ENCODE measurements around the gene UVRAG. TPM values are rescaled to one million over a fixed set of nuclear protein-coding genes. Genes with fewer than 3 reads are reported as not detected.

UVRAG gene
- total RNA-seq, 2 experiments from 2014 or later = 16.5 to 19.5 TPM

DNA sequence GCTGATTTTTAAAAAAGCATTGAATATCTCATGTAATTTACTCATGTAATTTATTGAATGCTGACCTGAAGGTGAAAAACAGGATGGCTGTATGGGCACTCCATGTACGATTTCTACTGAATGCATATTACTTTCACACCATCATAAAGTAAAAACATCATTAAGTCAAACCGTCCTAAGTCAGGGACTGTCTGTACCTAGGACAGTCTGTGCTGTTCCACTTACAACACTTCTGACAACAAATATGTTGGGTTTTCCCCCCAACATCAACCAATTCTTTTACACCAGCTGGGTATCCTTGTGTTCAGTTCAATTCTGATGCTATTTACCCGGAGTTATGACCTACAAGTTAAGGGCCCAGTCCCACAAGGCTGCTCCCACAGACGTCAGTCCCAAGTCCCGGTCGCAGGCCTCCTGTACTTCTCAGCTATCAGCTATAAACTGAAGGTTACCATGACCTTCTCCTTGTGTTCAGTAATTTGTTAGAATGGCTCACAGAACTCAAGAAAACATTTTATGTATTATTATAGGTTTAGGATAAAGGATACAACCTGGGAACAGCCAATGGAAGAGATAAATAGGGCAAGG lies 17.0 kb downstream of the UVRAG start:
- intact Hi-C loops (cut with DNase I, micrococcal nuclease) = no loop called here
- H3K27ac ChIP-seq (ENCODE audit: low read depth in 1 of 2, low read length in 2 of 2) = no peak overlapping the region

DNA sequence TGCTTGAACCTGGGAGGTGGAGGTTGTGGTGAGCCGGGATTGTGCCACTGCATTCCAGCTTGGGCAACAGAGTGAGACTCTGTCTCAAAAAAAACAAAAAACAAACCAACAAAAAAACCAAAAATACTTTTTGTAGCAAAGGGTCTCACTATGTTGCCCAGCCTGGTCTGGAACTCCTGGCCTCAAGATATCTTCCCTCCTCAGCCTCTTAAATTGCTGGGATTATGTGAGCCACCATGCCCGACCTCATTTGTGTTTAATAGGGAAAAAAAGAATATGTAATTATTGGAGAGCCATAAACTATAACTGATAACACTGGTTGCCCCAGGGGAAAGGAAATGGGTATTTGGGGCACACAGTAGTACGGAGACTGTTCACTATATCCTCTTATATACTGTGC lies 19.7 kb downstream of the UVRAG start:
- no peaks in the 10 kb centered on the region for H3K9me3 Mint-ChIP-seq
- Histone ChIP-seq H3K9me3 (ENCODE audit: control insufficient read depth in 1 of 2, insufficient read depth in 1 of 2, low read length in 2 of 2) (no peaks in the 10 kb centered on the region), H3K4me1 (ENCODE audit: insufficient read depth, low read length) (no peaks in the 10 kb centered on the region), H3K36me3 (ENCODE audit: insufficient read depth, low read length) (peaks cover 6% of the 10 kb centered on the region), H3K27me3 (ENCODE audit: control insufficient read depth in 1 of 2, insufficient read depth in 2 of 2, low read length in 2 of 2) (no peaks in the 10 kb centered on the region), H3K4me3 (ENCODE audit: low read length) (no peak overlapping the region), H3K27ac (ENCODE audit: low read depth in 1 of 2, low read length in 2 of 2) (no peak overlapping the region)
- DNase-seq = no peak
- ChIA-PET CTCF (no interaction called here), POLR2A (no interaction called here)
- H3K27me3 Mint-ChIP-seq = no peaks in the 10 kb centered on the region
- H3K4me1 Mint-ChIP-seq (ENCODE audit: low read depth) = peaks cover 47% of the 10 kb centered on the region
- no peak for ATAC-seq (ENCODE audit: poor library complexity)
- H3K36me3 Mint-ChIP-seq (ENCODE audit: low read depth) = peaks cover 26% of the 10 kb centered on the region
- no peak overlapping the region for H3K27ac Mint-ChIP-seq
- TF ChIP-seq, protein P1, sequence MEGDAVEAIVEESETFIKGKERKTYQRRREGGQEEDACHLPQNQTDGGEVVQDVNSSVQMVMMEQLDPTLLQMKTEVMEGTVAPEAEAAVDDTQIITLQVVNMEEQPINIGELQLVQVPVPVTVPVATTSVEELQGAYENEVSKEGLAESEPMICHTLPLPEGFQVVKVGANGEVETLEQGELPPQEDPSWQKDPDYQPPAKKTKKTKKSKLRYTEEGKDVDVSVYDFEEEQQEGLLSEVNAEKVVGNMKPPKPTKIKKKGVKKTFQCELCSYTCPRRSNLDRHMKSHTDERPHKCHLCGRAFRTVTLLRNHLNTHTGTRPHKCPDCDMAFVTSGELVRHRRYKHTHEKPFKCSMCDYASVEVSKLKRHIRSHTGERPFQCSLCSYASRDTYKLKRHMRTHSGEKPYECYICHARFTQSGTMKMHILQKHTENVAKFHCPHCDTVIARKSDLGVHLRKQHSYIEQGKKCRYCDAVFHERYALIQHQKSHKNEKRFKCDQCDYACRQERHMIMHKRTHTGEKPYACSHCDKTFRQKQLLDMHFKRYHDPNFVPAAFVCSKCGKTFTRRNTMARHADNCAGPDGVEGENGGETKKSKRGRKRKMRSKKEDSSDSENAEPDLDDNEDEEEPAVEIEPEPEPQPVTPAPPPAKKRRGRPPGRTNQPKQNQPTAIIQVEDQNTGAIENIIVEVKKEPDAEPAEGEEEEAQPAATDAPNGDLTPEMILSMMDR (IDR thresholded peaks at IDR 0.05) = no peak
- no peak overlapping the region for H3K4me3 Mint-ChIP-seq
- intact Hi-C loops (cut with DNase I, micrococcal nuclease) = no loop called here

More for the DNA sequence above, 17.0 kb downstream of the UVRAG start:
- ChIA-PET POLR2A (interaction anchor here (1.1 kb wide), 1 partner anchor 18 kb away, joined by 3 read pairs; no protein-coding TSS in a partner anchor), CTCF (interaction anchor here (1.2 kb wide), 1 partner anchor 29 kb away, joined by 3 read pairs; no protein-coding TSS in a partner anchor)
- no peaks in the 10 kb centered on the region for H3K4me1 ChIP-seq (ENCODE audit: insufficient read depth, low read length)
- no peak overlapping the region for H3K4me3 Mint-ChIP-seq
- no peaks in the 10 kb centered on the region for H3K27me3 ChIP-seq (ENCODE audit: control insufficient read depth in 1 of 2, insufficient read depth in 2 of 2, low read length in 2 of 2)
- no peak overlapping the region for H3K27ac Mint-ChIP-seq
- no peaks in the 10 kb centered on the region for H3K9me3 ChIP-seq (ENCODE audit: control insufficient read depth in 1 of 2, insufficient read depth in 1 of 2, low read length in 2 of 2)
- TF ChIP-seq, protein P1 (IDR thresholded peaks at IDR 0.05) = no peak
- H3K4me3 ChIP-seq (ENCODE audit: low read length) = no peak overlapping the region
- no peak for ATAC-seq (ENCODE audit: poor library complexity)
- DNase-seq = no peak
- H3K36me3 ChIP-seq (ENCODE audit: insufficient read depth, low read length) = peaks cover 6% of the 10 kb centered on the region
- H3K36me3 Mint-ChIP-seq (ENCODE audit: low read depth) = peaks cover 16% of the 10 kb centered on the region
- H3K4me1 Mint-ChIP-seq (ENCODE audit: low read depth) = peaks cover 46% of the 10 kb centered on the region
- no peaks in the 10 kb centered on the region for H3K9me3 Mint-ChIP-seq
- no peaks in the 10 kb centered on the region for H3K27me3 Mint-ChIP-seq

DNA sequence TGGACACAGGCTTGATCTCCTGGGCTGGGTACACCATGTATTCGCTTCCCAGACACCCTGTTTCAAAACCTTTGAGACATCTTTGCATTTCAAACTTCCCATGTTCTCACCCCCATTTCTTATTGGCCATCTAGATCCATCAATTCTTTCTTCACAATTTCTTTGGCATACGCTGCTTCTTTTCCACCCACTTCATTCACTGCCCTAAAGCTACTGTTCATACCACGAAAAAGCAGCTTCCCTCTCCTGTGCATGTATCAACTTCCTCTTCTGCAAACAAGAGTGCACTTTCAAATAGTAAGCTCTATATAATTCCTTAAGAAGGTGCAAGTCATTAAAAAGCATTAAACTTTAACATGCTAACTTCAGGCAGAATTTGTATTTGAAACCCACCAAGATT lies 21.4 kb downstream of the UVRAG start:
- H3K27ac ChIP-seq (ENCODE audit: low read depth in 1 of 2, low read length in 2 of 2) = no peak overlapping the region
- Mint-ChIP-seq H3K9me3 (no peaks in the 10 kb centered on the region), H3K4me3 (no peak overlapping the region), H3K27ac (peak overlapping the region; percentile 15), H3K27me3 (no peaks in the 10 kb centered on the region), H3K4me1 (ENCODE audit: low read depth) (peaks cover 56% of the 10 kb centered on the region), H3K36me3 (ENCODE audit: low read depth) (peaks cover 26% of the 10 kb centered on the region)
- H3K4me1 ChIP-seq (ENCODE audit: insufficient read depth, low read length) = no peaks in the 10 kb centered on the region
- H3K27me3 ChIP-seq (ENCODE audit: control insufficient read depth in 1 of 2, insufficient read depth in 2 of 2, low read length in 2 of 2) = no peaks in the 10 kb centered on the region
- DNase-seq (no peak), ATAC-seq (ENCODE audit: poor library complexity) (no peak)
- TF ChIP-seq, protein P1 (IDR thresholded peaks at IDR 0.05) = no peak
- no peaks in the 10 kb centered on the region for H3K9me3 ChIP-seq (ENCODE audit: control insufficient read depth in 1 of 2, insufficient read depth in 1 of 2, low read length in 2 of 2)
- no peaks in the 10 kb centered on the region for H3K36me3 ChIP-seq (ENCODE audit: insufficient read depth, low read length)
- intact Hi-C loops (cut with DNase I, micrococcal nuclease) = no loop called here
- CTCF ChIA-PET = no interaction called here
- POLR2A ChIA-PET = interaction anchor here (0.8 to 1.2 kb wide), 2 partner anchors 22 to 38 kb away, joined by 3 to 4 read pairs; no protein-coding TSS in a partner anchor
- H3K4me3 ChIP-seq (ENCODE audit: low read length) = no peak overlapping the region

All from CD4-positive, alpha-beta T cell (primary cell).